Adipocyte (in vitro differentiated cells): ENCODE measurements around the gene MARCHF9.

Experiments used
- DNase-seq: peaks from one replicate; pipeline ENCODE4 v3.0.0-alpha.2; 2015; ENCODE audit warnings: low read depth
- H3K27me3 ChIP-seq: replicated peaks from 2 replicates; pipeline ENCODE4 v1.7.0; 2013; ENCODE audit warnings: mild to moderate bottlenecking, low read length, moderate library complexity; ENCODE audit not compliant: control insufficient read depth, insufficient read depth
- H3K36me3 ChIP-seq: 2 replicates; pipeline ENCODE4 v1.7.0; 2013; ENCODE audit warnings: low read length, mild to moderate bottlenecking, moderate library complexity; ENCODE audit not compliant: control insufficient read depth, insufficient read depth, severe bottlenecking
- H3K4me1 ChIP-seq: 2 replicates; pipeline ENCODE4 v1.7.0; 2013; ENCODE audit warnings: mild to moderate bottlenecking, low read length, moderate library complexity; ENCODE audit not compliant: control insufficient read depth, insufficient read depth
- H3K4me3 ChIP-seq: 2 replicates; pipeline ENCODE4 v1.7.0; 2013; ENCODE audit warnings: mild to moderate bottlenecking, low read length, moderate library complexity
- H3K9ac ChIP-seq: 2 replicates; pipeline ENCODE4 v1.7.0; 2013; ENCODE audit warnings: mild to moderate bottlenecking, low read length, moderate library complexity
- H3K9me3 ChIP-seq: 2 replicates; pipeline ENCODE4 v1.7.0; 2013; ENCODE audit warnings: mild to moderate bottlenecking, low read length, moderate library complexity; ENCODE audit not compliant: control insufficient read depth

MARCHF9 gene

GRCh38 chr12:57726151-57726883 is 28.6 kb upstream of the MARCHF9 start:
- Histone ChIP-seq H3K4me3 (peak overlapping the region; percentile 88), H3K4me1 (peaks cover 6% of the 10 kb centered on the region), H3K27me3 (peaks cover 11% of the 10 kb centered on the region), H3K36me3 (peaks cover 5% of the 10 kb centered on the region), H3K9me3 (no peaks in the 10 kb centered on the region), H3K9ac (peak overlapping the region; percentile 90)
- DNase-seq = peak; percentile 92

DNA sequence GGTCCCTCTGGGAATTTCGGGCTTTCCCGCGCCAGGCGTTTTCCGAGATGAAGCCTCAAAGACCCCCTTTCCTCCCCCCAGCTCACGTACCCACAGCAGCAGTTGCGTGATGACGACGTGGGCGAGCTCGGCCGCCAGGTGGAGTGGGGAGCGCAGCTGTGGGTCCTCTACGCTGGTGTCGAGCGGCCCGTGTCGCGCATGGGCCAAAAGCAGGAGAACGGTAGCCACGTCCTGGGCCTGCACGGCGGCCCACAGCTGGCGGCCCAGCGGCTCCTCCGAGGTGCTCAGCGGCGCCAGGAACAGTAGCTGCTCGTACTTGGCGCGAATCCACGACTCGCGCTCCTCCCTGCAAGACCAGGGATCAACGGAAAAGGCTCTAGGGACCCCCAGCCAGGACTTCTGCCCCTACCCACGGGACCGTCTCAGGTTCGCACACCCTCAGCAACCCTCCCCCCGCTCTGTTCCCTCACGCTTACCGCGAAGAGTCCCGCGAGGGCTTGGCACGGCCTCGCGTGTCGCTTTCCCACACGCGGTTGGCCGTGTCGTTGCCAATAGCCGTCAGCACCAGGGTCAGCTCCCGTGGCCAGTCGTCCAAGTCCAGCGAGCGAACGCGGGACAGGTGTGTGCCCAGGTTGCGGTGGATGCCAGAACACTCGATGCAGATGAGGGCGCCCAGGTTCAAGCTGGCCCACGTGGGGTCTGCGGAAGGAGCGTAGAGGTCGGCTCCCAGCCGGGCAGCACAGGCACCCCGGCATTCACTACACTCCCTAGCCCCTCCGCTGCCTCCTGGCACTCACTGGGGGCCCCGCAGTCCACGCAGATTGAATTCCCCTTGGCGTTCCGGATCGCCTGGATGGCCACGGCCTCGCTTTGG is 27.8 kb upstream of the MARCHF9 start:
- no peak for DNase-seq
- peaks cover 16% of the 10 kb centered on the region for H3K27me3 ChIP-seq
- H3K36me3 ChIP-seq = no peaks in the 10 kb centered on the region
- peaks cover 6% of the 10 kb centered on the region for H3K4me1 ChIP-seq
- H3K4me3 ChIP-seq = peak overlapping the region; percentile 88
- H3K9me3 ChIP-seq = no peaks in the 10 kb centered on the region
- peak overlapping the region; percentile 90 for H3K9ac ChIP-seq

DNA sequence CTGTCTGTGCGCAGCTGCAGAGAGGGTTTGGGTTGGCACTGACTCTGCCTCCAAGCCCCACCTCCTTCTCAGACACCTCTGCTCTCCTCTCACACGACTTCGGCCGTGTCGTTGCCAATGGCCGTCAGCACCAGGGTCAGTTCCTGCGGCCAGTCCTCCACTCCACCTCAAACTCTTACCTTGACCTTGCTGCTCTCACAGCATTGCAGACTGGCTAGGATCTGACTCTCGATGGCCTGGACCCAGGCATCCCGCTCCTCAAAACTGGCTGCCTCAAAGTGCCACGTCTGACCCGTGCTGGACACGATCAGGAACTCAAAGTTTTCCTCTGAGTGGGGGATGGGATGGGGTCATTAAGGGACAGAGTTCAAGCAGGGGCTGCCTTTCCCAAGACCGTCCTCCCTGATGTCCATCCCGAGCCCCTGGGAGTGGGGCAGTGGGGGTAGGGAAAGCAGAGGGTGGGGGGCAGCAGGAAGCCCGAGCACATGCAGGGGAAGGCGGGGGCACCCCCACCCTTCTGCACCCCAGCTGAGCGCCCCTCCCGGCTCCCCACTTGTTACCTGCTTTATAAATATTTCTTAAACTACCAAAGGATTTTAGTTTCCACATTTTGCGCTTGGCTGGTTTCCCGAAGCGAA is 27.0 kb upstream of the MARCHF9 start:
- H3K27me3 ChIP-seq = peaks cover 19% of the 10 kb centered on the region
- H3K4me1 ChIP-seq = peaks cover 6% of the 10 kb centered on the region
- H3K9ac ChIP-seq = no peak overlapping the region
- no peaks in the 10 kb centered on the region for H3K9me3 ChIP-seq
- no peak overlapping the region for H3K4me3 ChIP-seq
- no peak for DNase-seq
- H3K36me3 ChIP-seq = no peaks in the 10 kb centered on the region

DNA sequence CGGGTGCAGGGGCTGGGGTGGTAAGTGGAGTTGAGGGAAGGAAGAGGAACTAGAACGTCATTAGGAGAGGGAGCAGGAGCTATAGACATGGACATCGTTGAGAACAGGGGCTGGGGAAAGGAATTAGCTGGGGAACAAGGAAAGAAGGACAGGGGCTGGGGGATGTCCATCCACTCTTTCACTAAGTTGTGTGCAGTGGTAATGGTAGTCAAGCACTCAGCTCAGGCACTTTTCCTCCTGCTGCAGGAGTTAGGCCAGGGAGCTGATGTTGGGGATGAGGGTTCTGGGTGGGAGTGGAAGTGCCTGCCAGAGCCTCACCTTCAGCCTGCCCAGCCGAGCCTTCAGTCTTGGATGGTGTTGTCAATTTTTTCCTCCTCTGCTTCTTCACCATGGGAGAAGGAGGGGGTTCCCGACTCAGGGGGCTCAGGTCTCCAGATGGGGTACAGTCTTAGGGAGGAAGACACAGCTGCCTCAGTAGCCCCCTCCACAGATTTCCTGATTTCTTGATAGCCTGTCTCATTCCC is 25.5 kb upstream of the MARCHF9 start:
- H3K9ac ChIP-seq = no peak overlapping the region
- no peak for DNase-seq
- H3K27me3 ChIP-seq = peaks cover 25% of the 10 kb centered on the region
- H3K36me3 ChIP-seq = no peaks in the 10 kb centered on the region
- peaks cover 6% of the 10 kb centered on the region for H3K4me1 ChIP-seq
- H3K9me3 ChIP-seq = no peaks in the 10 kb centered on the region
- no peak overlapping the region for H3K4me3 ChIP-seq

GRCh38 chr12:57730336-57731067 is 24.4 kb upstream of the MARCHF9 start:
- Histone ChIP-seq H3K4me1 (peaks cover 6% of the 10 kb centered on the region), H3K4me3 (no peak overlapping the region), H3K27me3 (peaks cover 34% of the 10 kb centered on the region), H3K9ac (no peak overlapping the region), H3K36me3 (no peaks in the 10 kb centered on the region), H3K9me3 (no peaks in the 10 kb centered on the region)
- no peak for DNase-seq

DNA sequence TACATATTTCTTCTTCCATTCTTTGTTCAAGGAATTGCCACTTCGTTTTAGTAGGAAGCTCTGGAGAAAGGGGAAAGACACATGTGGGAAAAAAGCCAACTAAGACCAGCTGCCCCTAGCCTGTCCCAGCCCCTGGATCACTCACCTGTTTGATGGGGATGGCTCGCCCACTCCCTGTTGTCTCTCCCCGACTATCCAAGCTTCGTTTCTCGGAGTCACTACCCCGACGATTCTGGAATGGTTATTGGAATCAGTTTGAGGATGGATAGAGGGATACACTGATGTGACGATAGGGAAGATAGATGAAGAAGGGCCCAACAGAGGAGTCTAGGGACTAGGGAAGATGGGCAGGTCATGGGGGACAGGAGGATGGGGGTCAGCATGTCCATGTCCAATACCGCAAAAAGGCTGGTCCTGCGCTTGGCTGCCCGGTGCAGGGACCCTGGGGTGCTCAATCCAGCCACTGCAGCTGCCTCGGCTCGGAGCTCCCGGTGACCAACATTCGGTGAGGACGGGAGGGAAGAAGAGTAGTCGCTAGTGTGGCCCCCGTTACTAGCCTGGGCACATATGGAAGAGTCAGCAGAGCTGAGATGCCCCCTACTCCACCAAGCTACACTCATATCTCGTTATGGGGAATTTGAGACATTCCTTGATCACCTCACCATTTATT is 23.4 kb upstream of the MARCHF9 start:
- no peak for DNase-seq
- Histone ChIP-seq H3K9ac (no peak overlapping the region), H3K27me3 (peaks cover 44% of the 10 kb centered on the region), H3K36me3 (no peaks in the 10 kb centered on the region), H3K4me1 (peaks cover 2% of the 10 kb centered on the region), H3K4me3 (no peak overlapping the region), H3K9me3 (no peaks in the 10 kb centered on the region)

DNA sequence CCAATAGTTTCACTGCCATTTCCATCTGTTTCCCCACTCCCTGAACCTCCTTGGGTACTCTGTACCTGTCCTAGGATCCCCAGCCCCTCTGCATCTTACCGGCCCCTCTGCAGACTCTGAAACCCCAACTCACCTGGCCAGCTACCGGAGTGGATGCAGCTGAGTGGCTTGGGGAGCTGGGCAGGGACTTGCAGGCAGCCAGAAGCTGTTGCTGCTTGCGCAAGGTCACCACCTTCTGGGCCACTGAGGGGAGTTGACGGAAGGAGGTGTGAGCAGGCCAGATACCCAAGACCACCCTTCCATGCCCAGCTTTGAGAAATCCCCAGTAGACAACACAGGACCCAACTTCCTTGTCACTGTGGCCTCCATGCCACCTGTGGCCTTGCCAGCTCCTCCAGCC is 22.6 kb upstream of the MARCHF9 start:
- no peaks in the 10 kb centered on the region for H3K36me3 ChIP-seq
- H3K4me1 ChIP-seq = no peaks in the 10 kb centered on the region
- DNase-seq = no peak
- H3K4me3 ChIP-seq = no peak overlapping the region
- no peaks in the 10 kb centered on the region for H3K9me3 ChIP-seq
- H3K27me3 ChIP-seq = peaks cover 52% of the 10 kb centered on the region
- H3K9ac ChIP-seq = no peak overlapping the region

GRCh38 chr12:57732726-57733593 is 21.9 kb upstream of the MARCHF9 start:
- Histone ChIP-seq H3K27me3 (peaks cover 52% of the 10 kb centered on the region), H3K36me3 (no peaks in the 10 kb centered on the region), H3K9me3 (no peaks in the 10 kb centered on the region), H3K4me1 (no peaks in the 10 kb centered on the region), H3K9ac (no peak overlapping the region), H3K4me3 (no peak overlapping the region)
- no peak for DNase-seq

DNA sequence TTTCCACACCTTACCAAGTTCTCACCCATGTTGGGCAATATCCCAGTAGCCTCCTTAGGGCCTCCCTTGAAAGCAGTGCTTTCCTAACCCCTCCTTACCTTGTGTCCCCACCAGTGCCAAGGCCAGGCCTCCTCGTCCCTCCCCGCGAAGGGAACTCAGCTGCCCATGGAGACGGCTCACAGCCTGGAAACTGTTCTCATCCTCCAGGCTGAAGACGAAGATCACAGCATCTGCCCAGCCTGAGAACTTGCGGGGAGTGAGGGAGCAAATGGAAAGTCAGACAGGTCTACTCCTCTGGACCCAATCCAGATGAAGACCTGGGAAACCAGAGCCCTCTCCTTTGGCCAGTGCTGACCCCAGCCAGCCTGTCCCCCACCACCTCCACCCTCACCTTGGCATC is 21.0 kb upstream of the MARCHF9 start:
- H3K36me3 ChIP-seq = no peaks in the 10 kb centered on the region
- no peak for DNase-seq
- peaks cover 53% of the 10 kb centered on the region for H3K27me3 ChIP-seq
- H3K4me3 ChIP-seq = no peak overlapping the region
- H3K9me3 ChIP-seq = no peaks in the 10 kb centered on the region
- no peaks in the 10 kb centered on the region for H3K4me1 ChIP-seq
- H3K9ac ChIP-seq = no peak overlapping the region

- peaks cover 60% of the 10 kb centered on the region for H3K27me3 ChIP-seq
- no peak for DNase-seq
- H3K9ac ChIP-seq = no peak overlapping the region
Measured at GRCh38 chr12:57734591-57734990, 20.3 kb upstream of the MARCHF9 start.

More at GRCh38 chr12:57734591-57734990, 20.3 kb upstream of the MARCHF9 start:
- Histone ChIP-seq H3K4me1 (no peaks in the 10 kb centered on the region), H3K9me3 (no peaks in the 10 kb centered on the region), H3K36me3 (no peaks in the 10 kb centered on the region), H3K4me3 (no peak overlapping the region)
